ENCODE results near the gene R3HDM2. TPM values are rescaled to one million over a fixed set of nuclear protein-coding genes. Genes with fewer than 3 reads are reported as not detected.

The R3HDM2 gene
- total and polyA plus RNA-seq, 2 of the 13 experiments (the other 11 are each of a cell fraction or from before 2014, with no cell fraction given), result 11.1 to 23.5 TPM

- no peak for TF ChIP-seq ZFP41 (CRISPR knock-in tag; IDR thresholded peaks at IDR 0.05; ENCODE audit: borderline replicate concordance)
- TF ChIP-seq ZNF382 (CRISPR knock-in tag; IDR thresholded peaks at IDR 0.05; ENCODE audit: borderline replicate concordance), result no peak
- no peak for TF ChIP-seq ZNF3 (CRISPR knock-in tag; IDR thresholded peaks at IDR 0.05)
- no peak for TF ChIP-seq ARNT2 (CRISPR knock-in tag; IDR thresholded peaks at IDR 0.05; ENCODE audit: low read depth)
- no peak for TF ChIP-seq TRIM22 (IDR thresholded peaks at IDR 0.05)
- no peak for TF ChIP-seq SCMH1 (CRISPR knock-in tag; IDR thresholded peaks at IDR 0.05; ENCODE audit: borderline replicate concordance)
- TF ChIP-seq KLF15 (CRISPR knock-in tag; IDR thresholded peaks at IDR 0.05; ENCODE audit: borderline replicate concordance), result no peak
- peak; percentile 12; the same call in 1 of the 2 replicates for TF ChIP-seq ATF2 (CRISPR knock-in tag; IDR thresholded peaks at IDR 0.05)
- TF ChIP-seq ZBTB42 (CRISPR knock-in tag; IDR thresholded peaks at IDR 0.05), result 0 out of 2 replicates have a peak, but pooled peaks have one; percentile 52
- TF ChIP-seq ZBTB34 (CRISPR knock-in tag; IDR thresholded peaks at IDR 0.05), result no peak
- no peak for TF ChIP-seq PBX3 (CRISPR knock-in tag; IDR thresholded peaks at IDR 0.05; ENCODE audit: borderline replicate concordance)
- TF ChIP-seq ZNF780A (CRISPR knock-in tag; IDR thresholded peaks at IDR 0.05), result no peak
- no peak for TF ChIP-seq RBFOX2 (IDR thresholded peaks at IDR 0.05; ENCODE audit: low read depth, low read length)
- no peak for TF ChIP-seq ZKSCAN1 (IDR thresholded peaks at IDR 0.05; ENCODE audit: low read length)
- TF ChIP-seq CBX2 (IDR thresholded peaks at IDR 0.05; ENCODE audit: low read depth, low read length), result no peak
- TF ChIP-seq CBX2 (CRISPR knock-in tag; IDR thresholded peaks at IDR 0.05; ENCODE audit: low read depth), result no peak
- no peak for TF ChIP-seq ARHGAP35 (CRISPR knock-in tag; IDR thresholded peaks at IDR 0.05; ENCODE audit: borderline replicate concordance)
- no peak for TF ChIP-seq ZNF577 (CRISPR knock-in tag; IDR thresholded peaks at IDR 0.05; ENCODE audit: borderline replicate concordance, low read depth)
- TF ChIP-seq ZNF414 (CRISPR knock-in tag; IDR thresholded peaks at IDR 0.05), result no peak
- TF ChIP-seq ELF3 (CRISPR knock-in tag; IDR thresholded peaks at IDR 0.05), result no peak
- no peak for TF ChIP-seq MAX (IDR thresholded peaks at IDR 0.05)
- TF ChIP-seq ATF5 (CRISPR knock-in tag; IDR thresholded peaks at IDR 0.05; ENCODE audit: low read depth), result no peak
- TF ChIP-seq ZNF350 (CRISPR knock-in tag; IDR thresholded peaks at IDR 0.05; ENCODE audit: borderline replicate concordance, low read depth), result peak; percentile 74; the same call in 1 of the 2 replicates
Observed at GRCh38 chr12:57459055-57459749, 28.4 kb upstream of the R3HDM2 start (continued).
